ENCODE results near the gene SP1. TPM values are rescaled to one million over a fixed set of nuclear protein-coding genes. Genes with fewer than 3 reads are reported as not detected.

The SP1 gene
- total and polyA plus RNA-seq, 2 donors (not counting 1 experiment from before 2014, with no cell fraction given): 26.0 to 129 TPM

DNA sequence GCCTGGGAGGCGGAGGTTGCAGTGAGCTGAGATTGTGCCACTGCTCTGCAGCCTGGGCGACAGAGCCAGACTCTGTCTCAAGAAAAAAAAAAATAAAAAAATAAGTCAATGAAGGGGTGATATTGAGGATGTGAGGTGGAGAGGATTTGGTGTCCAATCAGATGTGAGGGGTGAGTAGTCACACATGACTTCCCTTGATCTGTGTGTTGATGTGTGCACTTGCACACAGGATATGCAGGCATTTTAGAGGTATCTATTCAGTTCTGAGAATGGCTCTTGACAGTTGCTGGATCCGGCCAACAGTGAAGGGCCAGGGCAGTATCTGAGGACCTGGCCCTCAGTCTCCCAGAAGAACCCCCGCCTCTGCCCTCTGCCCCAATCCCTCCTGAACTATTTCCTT, 36.0 kb upstream of the SP1 start:
- Histone ChIP-seq H3K4me2 (replicated peaks; ENCODE audit: low read depth, low read length, poor library complexity, severe bottlenecking) (peak overlapping the region; percentile 99), H3K27ac (ENCODE audit: low read length in 2 of 2) (no peak overlapping the region), H3K79me2 (ENCODE audit: control insufficient read depth, insufficient read depth, low read length) (no peaks in the 10 kb centered on the region), H3K4me3 (ENCODE audit: control extremely low read depth in 1 of 5, extremely low read depth in 1 of 5, insufficient read depth in 1 of 5, low read depth in 2 of 5, low read length in 4 of 5) (no peak overlapping the region), H2AFZ (ENCODE audit: insufficient read depth, low read depth, low read length, poor library complexity, severe bottlenecking) (peak overlapping the region; percentile 68), H3K4me1 (ENCODE audit: control insufficient read depth in 2 of 2, insufficient read depth in 2 of 2, low read length in 2 of 2) (peaks cover 6 to 13% of the 10 kb centered on the region in 2 donors), H3K36me3 (replicated peaks in 1 of 2; ENCODE audit: control extremely low read depth in 1 of 2, control insufficient read depth in 1 of 2, extremely low read depth in 1 of 2, insufficient read depth in 2 of 2, low read length in 1 of 2) (no peaks in the 10 kb centered on the region), H3K9ac (ENCODE audit: low read length) (no peak overlapping the region), H3K27me3 (replicated peaks in 1 of 4; ENCODE audit: control extremely low read depth in 1 of 4, control insufficient read depth in 3 of 4, insufficient read depth in 4 of 4, low read length in 3 of 4) (peaks cover 0 to 5% (median 1%) of the 10 kb centered on the region in 4 experiments), H3K9me3 (ENCODE audit: control extremely low read depth in 1 of 3, control insufficient read depth in 2 of 3, insufficient read depth in 1 of 3, low read length in 2 of 3) (peaks cover 0 to under 1% (median 0%) of the 10 kb centered on the region in 3 donors), H4K20me1 (ENCODE audit: control insufficient read depth, insufficient read depth, low read length, poor library complexity, severe bottlenecking) (no peaks in the 10 kb centered on the region)
- Mint-ChIP-seq H3K27ac (no peak overlapping the region), H3K4me3 (peak overlapping the region; percentile 74), H3K27me3 (peaks cover 10% of the 10 kb centered on the region), H3K4me1 (peaks cover 14% of the 10 kb centered on the region), H3K9me3 (ENCODE audit: insufficient read depth) (no peaks in the 10 kb centered on the region)
- ATAC-seq (ENCODE audit: low read depth) (no peak), DNase-seq (no peak)
- POLR2A ChIA-PET: interaction anchor here (0.7 to 2.6 kb wide), 3 partner anchors 18 to 97 kb away, joined by 3 to 21 read pairs (median 3); partner anchors contain the start of gene PRR13
- intact Hi-C loops (cut with micrococcal nuclease): no loop called here
- TF ChIP-seq EZH2 (IDR thresholded peaks at IDR 0.05; ENCODE audit: borderline replicate concordance, insufficient read depth, low read depth, low read length, poor library complexity, severe bottlenecking): no peak
- TF ChIP-seq, protein P1, sequence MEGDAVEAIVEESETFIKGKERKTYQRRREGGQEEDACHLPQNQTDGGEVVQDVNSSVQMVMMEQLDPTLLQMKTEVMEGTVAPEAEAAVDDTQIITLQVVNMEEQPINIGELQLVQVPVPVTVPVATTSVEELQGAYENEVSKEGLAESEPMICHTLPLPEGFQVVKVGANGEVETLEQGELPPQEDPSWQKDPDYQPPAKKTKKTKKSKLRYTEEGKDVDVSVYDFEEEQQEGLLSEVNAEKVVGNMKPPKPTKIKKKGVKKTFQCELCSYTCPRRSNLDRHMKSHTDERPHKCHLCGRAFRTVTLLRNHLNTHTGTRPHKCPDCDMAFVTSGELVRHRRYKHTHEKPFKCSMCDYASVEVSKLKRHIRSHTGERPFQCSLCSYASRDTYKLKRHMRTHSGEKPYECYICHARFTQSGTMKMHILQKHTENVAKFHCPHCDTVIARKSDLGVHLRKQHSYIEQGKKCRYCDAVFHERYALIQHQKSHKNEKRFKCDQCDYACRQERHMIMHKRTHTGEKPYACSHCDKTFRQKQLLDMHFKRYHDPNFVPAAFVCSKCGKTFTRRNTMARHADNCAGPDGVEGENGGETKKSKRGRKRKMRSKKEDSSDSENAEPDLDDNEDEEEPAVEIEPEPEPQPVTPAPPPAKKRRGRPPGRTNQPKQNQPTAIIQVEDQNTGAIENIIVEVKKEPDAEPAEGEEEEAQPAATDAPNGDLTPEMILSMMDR (IDR thresholded peaks at IDR 0.05): no peak
- CTCF ChIA-PET: interaction anchor here (1.2 to 14.3 kb wide), 18 partner anchors 9 to 278 kb away, joined by 3 to 384 read pairs (median 12); partner anchors contain the start of genes AAAS, AMHR2, SP1 and SP7
- WGBS (ENCODE audit: insufficient coverage): 98% methylated on average over 4 of the region's 4 CpGs

DNA sequence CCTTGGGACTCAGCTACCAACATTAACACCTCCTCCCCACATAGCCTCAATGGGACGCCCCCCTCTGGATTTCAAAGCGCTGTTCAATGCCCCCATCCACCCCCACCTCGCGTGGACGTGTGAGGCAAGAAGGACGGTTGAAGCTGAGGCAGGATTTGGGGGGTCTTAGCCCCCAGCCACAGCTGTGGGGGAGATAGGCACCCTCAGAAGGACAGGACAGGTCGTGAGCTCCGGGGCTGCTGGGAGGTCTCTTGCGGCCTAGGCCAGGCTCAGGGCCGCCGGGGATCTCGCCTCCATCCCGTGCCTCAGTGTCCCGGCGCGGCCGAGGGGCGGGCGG, 35.5 kb upstream of the SP1 start:
- no peak overlapping the region for H3K27ac Mint-ChIP-seq
- ATAC-seq (ENCODE audit: low read depth): no peak
- Histone ChIP-seq H3K36me3 (replicated peaks in 1 of 2; ENCODE audit: control extremely low read depth in 1 of 2, control insufficient read depth in 1 of 2, extremely low read depth in 1 of 2, insufficient read depth in 2 of 2, low read length in 1 of 2) (no peaks in the 10 kb centered on the region), H3K4me2 (replicated peaks; ENCODE audit: low read depth, low read length, poor library complexity, severe bottlenecking) (peak overlapping the region; percentile 99), H2AFZ (ENCODE audit: insufficient read depth, low read depth, low read length, poor library complexity, severe bottlenecking) (peak overlapping the region; percentile 68), H3K79me2 (ENCODE audit: control insufficient read depth, insufficient read depth, low read length) (no peaks in the 10 kb centered on the region), H4K20me1 (ENCODE audit: control insufficient read depth, insufficient read depth, low read length, poor library complexity, severe bottlenecking) (no peaks in the 10 kb centered on the region), H3K9ac (ENCODE audit: low read length) (peak overlapping the region; percentile 83), H3K9me3 (ENCODE audit: control extremely low read depth in 1 of 3, control insufficient read depth in 2 of 3, insufficient read depth in 1 of 3, low read length in 2 of 3) (no peaks in the 10 kb centered on the region), H3K27me3 (replicated peaks in 1 of 4; ENCODE audit: control extremely low read depth in 1 of 4, control insufficient read depth in 3 of 4, insufficient read depth in 4 of 4, low read length in 3 of 4) (peaks cover 0 to 2% (median 0%) of the 10 kb centered on the region in 4 experiments), H3K4me3 (ENCODE audit: control extremely low read depth in 1 of 5, extremely low read depth in 1 of 5, insufficient read depth in 1 of 5, low read depth in 2 of 5, low read length in 4 of 5) (peak overlapping the region in 3 of 5 experiments; percentile 46 to 68 (median 64)), H3K4me1 (ENCODE audit: control insufficient read depth in 2 of 2, insufficient read depth in 2 of 2, low read length in 2 of 2) (peaks cover 6 to 13% of the 10 kb centered on the region in 2 donors), H3K27ac (ENCODE audit: low read length in 2 of 2) (no peak overlapping the region)
- intact Hi-C loops (cut with micrococcal nuclease): no loop called here
- ChIA-PET CTCF (interaction anchor here (0.6 to 14.3 kb wide), 38 partner anchors 9 to 279 kb away, joined by 3 to 384 read pairs (median 7); partner anchors contain the start of genes AAAS, AMHR2, ESPL1 and NPFF), POLR2A (interaction anchor here (0.5 to 2.6 kb wide), 7 partner anchors 19 to 164 kb away, joined by 3 to 21 read pairs (median 3); partner anchors contain the start of genes AAAS, CSAD, PRR13 and SP1)
- peak overlapping the region; percentile 74 for H3K4me3 Mint-ChIP-seq
- H3K9me3 Mint-ChIP-seq (ENCODE audit: insufficient read depth): no peaks in the 10 kb centered on the region
- peak; percentile 29 for DNase-seq
- WGBS (ENCODE audit: insufficient coverage): 7% methylated on average over 18 of the region's 19 CpGs
- peaks cover 10% of the 10 kb centered on the region for H3K27me3 Mint-ChIP-seq
- peaks cover 14% of the 10 kb centered on the region for H3K4me1 Mint-ChIP-seq
- no peak for TF ChIP-seq EZH2 (IDR thresholded peaks at IDR 0.05; ENCODE audit: borderline replicate concordance, insufficient read depth, low read depth, low read length, poor library complexity, severe bottlenecking)
- TF ChIP-seq, protein P1 (IDR thresholded peaks at IDR 0.05): no peak
